ENCODE measurements around the gene ELMO3. TPM values are rescaled to one million over a fixed set of nuclear protein-coding genes. Genes with fewer than 3 reads are reported as not detected.

The ELMO3 gene
- total and polyA plus RNA-seq, 2 of the 13 experiments (the other 11 are each of a cell fraction or from before 2014, with no cell fraction given) = 2.6 to 4.0 TPM

DNA sequence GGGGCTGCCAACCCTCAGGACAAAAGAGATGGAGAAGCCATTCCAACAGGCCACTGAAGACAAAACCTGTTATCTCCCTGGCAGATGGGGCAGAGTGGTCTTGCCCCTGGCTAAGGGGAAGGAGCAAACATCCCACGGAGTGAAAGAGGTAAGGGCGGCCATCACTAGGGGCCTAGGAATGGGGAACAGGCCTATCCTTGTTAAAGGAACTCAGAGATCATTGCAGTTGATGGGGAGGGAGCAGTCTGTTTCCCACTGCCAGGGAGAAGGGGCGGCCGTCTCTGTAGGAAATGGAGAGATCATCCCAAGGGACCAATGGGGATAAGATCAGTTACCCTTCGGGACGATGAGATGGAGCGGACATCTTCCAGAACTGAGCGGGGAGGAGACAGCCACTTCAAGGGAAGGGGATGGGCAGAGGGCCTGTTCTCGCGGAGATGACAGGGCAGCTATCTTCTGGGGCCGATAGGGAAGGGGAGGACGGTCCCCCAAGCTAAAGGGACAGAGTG, 27.4 kb downstream of the ELMO3 start (continued):
- TF ChIP-seq BORCS8-MEF2B (CRISPR knock-in tag; IDR thresholded peaks at IDR 0.05) = peak; percentile 8; the same call in 1 of the 2 replicates
- TF ChIP-seq RFXAP (CRISPR knock-in tag; IDR thresholded peaks at IDR 0.05; ENCODE audit: borderline replicate concordance) = no peak
- TF ChIP-seq, protein P1, sequence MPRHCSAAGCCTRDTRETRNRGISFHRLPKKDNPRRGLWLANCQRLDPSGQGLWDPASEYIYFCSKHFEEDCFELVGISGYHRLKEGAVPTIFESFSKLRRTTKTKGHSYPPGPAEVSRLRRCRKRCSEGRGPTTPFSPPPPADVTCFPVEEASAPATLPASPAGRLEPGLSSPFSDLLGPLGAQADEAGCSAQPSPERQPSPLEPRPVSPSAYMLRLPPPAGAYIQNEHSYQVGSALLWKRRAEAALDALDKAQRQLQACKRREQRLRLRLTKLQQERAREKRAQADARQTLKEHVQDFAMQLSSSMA (CRISPR knock-in tag; IDR thresholded peaks at IDR 0.05) = peak; percentile 56; the same call in 1 of the 2 replicates
- TF ChIP-seq MTF2 (CRISPR knock-in tag; IDR thresholded peaks at IDR 0.05; ENCODE audit: borderline replicate concordance) = no peak
- TF ChIP-seq, protein P2, sequence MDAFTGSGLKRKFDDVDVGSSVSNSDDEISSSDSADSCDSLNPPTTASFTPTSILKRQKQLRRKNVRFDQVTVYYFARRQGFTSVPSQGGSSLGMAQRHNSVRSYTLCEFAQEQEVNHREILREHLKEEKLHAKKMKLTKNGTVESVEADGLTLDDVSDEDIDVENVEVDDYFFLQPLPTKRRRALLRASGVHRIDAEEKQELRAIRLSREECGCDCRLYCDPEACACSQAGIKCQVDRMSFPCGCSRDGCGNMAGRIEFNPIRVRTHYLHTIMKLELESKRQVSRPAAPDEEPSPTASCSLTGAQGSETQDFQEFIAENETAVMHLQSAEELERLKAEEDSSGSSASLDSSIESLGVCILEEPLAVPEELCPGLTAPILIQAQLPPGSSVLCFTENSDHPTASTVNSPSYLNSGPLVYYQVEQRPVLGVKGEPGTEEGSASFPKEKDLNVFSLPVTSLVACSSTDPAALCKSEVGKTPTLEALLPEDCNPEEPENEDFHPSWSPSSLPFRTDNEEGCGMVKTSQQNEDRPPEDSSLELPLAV (CRISPR knock-in tag; conservative IDR thresholded peaks at IDR 0.05; ENCODE audit: low read depth) = no peak
- TF ChIP-seq ZFP41 (CRISPR knock-in tag; IDR thresholded peaks at IDR 0.05; ENCODE audit: borderline replicate concordance) = 0 out of 2 replicates have a peak, but pooled peaks have one; percentile 17
- TF ChIP-seq, protein P3, sequence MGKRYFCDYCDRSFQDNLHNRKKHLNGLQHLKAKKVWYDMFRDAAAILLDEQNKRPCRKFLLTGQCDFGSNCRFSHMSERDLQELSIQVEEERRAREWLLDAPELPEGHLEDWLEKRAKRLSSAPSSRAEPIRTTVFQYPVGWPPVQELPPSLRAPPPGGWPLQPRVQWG (CRISPR knock-in tag; IDR thresholded peaks at IDR 0.05; ENCODE audit: borderline replicate concordance, low read depth) = no peak
- TF ChIP-seq ZNF556 (CRISPR knock-in tag; IDR thresholded peaks at IDR 0.05; ENCODE audit: borderline replicate concordance) = no peak
- no peak for TF ChIP-seq TARDBP (CRISPR knock-in tag; IDR thresholded peaks at IDR 0.05)
- TF ChIP-seq NR3C1 (CRISPR knock-in tag; IDR thresholded peaks at IDR 0.05) = no peak
- 0 out of 2 replicates have a peak, but pooled peaks have one; percentile 38 for TF ChIP-seq ZNF563 (CRISPR knock-in tag; IDR thresholded peaks at IDR 0.05)
- no peak for TF ChIP-seq RAD21 (CRISPR knock-in tag; IDR thresholded peaks at IDR 0.05)
- no peak for TF ChIP-seq ZNF891 (CRISPR knock-in tag; IDR thresholded peaks at IDR 0.05)
- TF ChIP-seq SMAD1 (CRISPR knock-in tag; IDR thresholded peaks at IDR 0.05; ENCODE audit: borderline replicate concordance, low read depth) = no peak
- TF ChIP-seq HES4 (CRISPR knock-in tag; IDR thresholded peaks at IDR 0.05; ENCODE audit: borderline replicate concordance) = peak; percentile 69; the same call in 1 of the 2 replicates
- TF ChIP-seq, protein P4, sequence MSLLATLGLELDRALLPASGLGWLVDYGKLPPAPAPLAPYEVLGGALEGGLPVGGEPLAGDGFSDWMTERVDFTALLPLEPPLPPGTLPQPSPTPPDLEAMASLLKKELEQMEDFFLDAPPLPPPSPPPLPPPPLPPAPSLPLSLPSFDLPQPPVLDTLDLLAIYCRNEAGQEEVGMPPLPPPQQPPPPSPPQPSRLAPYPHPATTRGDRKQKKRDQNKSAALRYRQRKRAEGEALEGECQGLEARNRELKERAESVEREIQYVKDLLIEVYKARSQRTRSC (CRISPR knock-in tag; IDR thresholded peaks at IDR 0.05; ENCODE audit: low read depth) = no peak
- no peak for TF ChIP-seq SRY (CRISPR knock-in tag; IDR thresholded peaks at IDR 0.05)
- no peak for TF ChIP-seq MTA3 (CRISPR knock-in tag; IDR thresholded peaks at IDR 0.05)
- peak; percentile 69; the same call in 1 of the 2 replicates for TF ChIP-seq ZNF83 (CRISPR knock-in tag; IDR thresholded peaks at IDR 0.05; ENCODE audit: borderline replicate concordance)
- TF ChIP-seq ATF7 (IDR thresholded peaks at IDR 0.05) = no peak
- no peak for TF ChIP-seq ATF7 (CRISPR knock-in tag; IDR thresholded peaks at IDR 0.05)
- 0 out of 2 replicates have a peak, but pooled peaks have one; percentile 91 for TF ChIP-seq MZF1 (CRISPR knock-in tag; IDR thresholded peaks at IDR 0.05; ENCODE audit: borderline replicate concordance)
- TF ChIP-seq MIER2 (CRISPR knock-in tag; IDR thresholded peaks at IDR 0.05) = no peak
- no peak for TF ChIP-seq ZNF335 (CRISPR knock-in tag; IDR thresholded peaks at IDR 0.05)
- TF ChIP-seq DNMT1 (CRISPR knock-in tag; IDR thresholded peaks at IDR 0.05) = no peak
- TF ChIP-seq MTF1 (CRISPR knock-in tag; IDR thresholded peaks at IDR 0.05) = no peak
- TF ChIP-seq KDM1A (CRISPR knock-in tag; IDR thresholded peaks at IDR 0.05) = no peak
- no peak for TF ChIP-seq RFXANK (CRISPR knock-in tag; IDR thresholded peaks at IDR 0.05)
- no peak for TF ChIP-seq GABPA (IDR thresholded peaks at IDR 0.05; ENCODE audit: low read depth, low read length)
- no peak for TF ChIP-seq GABPA (CRISPR knock-in tag; IDR thresholded peaks at IDR 0.05; ENCODE audit: low read depth)

Measured in HepG2 (cell line).